ENCODE data around the gene TCF7.

The TCF7 gene

DNA sequence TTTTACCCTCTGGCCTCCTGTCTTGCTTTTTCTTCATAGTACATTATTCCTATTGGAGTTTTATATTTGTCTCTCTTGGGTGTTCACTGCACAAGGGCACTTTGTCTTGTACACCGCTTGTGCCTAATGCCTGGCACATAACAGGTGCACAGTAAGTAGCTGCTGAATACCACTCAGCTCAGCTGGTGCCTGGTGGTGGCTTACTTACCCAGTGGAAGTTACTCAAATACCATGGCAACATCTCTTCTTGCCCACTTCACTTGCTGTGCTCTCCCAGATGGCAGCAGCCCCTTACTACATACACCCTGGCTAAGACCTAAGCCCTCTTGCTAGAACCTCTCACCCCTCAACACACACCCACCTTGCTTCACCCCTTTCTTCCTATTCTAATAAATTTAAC, 73.6 kb downstream of the TCF7 start:
- Histone ChIP-seq H3K9me3 (ENCODE audit: control insufficient read depth, insufficient read depth, low read length) (no peaks in the 10 kb centered on the region), H3K4me3 (ENCODE audit: low read length) (no peak overlapping the region), H3K4me1 (ENCODE audit: control insufficient read depth, insufficient read depth, low read length) (no peaks in the 10 kb centered on the region), H3K27ac (ENCODE audit: low read length) (no peak overlapping the region), H3K27me3 (ENCODE audit: control insufficient read depth, insufficient read depth, low read length) (no peaks in the 10 kb centered on the region), H3K36me3 (ENCODE audit: control insufficient read depth, insufficient read depth, low read length) (no peaks in the 10 kb centered on the region)
- WGBS (ENCODE audit: insufficient coverage, insufficient read length): no CpG with 5 or more reads among the region's 1 CpG
- DNase-seq (ENCODE audit: low read depth, low spot score): no peak

DNA sequence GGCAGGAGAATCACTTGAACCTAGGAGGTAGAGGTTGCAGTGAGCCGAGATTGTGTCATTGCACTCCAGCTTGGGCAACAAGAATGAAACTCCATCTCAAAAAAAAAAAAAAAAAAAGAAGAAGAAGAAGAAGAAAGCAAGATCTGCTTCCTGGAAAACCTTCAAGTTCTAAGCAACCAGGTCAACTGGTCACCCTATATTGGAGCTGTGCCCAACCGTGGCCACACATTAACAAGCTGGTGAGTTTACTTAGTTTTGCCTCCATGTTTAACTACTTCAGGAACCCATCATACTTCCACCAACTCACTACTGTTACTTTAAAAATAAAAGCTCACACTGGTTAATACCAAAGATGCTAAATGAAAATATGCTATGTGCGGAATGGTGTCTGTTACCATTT, 74.5 kb downstream of the TCF7 start:
- Histone ChIP-seq H3K9me3 (ENCODE audit: control insufficient read depth, insufficient read depth, low read length) (no peaks in the 10 kb centered on the region), H3K27ac (ENCODE audit: low read length) (no peak overlapping the region), H3K27me3 (ENCODE audit: control insufficient read depth, insufficient read depth, low read length) (no peaks in the 10 kb centered on the region), H3K36me3 (ENCODE audit: control insufficient read depth, insufficient read depth, low read length) (no peaks in the 10 kb centered on the region), H3K4me1 (ENCODE audit: control insufficient read depth, insufficient read depth, low read length) (no peaks in the 10 kb centered on the region), H3K4me3 (ENCODE audit: low read length) (no peak overlapping the region)
- DNase-seq (ENCODE audit: low read depth, low spot score): no peak
- no CpG with 5 or more reads among the region's 3 CpGs for WGBS (ENCODE audit: insufficient coverage, insufficient read length)

DNA sequence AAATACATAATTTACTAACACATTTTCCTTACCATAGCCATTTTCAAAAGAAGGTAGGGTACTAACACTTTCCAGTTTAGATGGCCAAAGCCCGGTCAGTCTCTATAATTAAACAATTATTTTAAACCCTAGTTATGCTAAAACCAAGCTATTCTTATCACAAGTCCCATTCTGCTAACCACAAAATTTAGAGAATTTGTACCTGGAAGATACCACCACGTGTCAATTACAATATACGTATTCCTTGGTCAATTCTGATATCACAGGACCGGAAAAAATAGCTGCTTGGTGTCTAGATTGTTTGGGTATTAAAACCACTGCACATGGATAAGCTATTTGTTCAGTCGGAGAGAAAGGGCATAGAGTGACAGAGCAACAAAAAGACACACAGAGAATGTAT, 81.2 kb downstream of the TCF7 start:
- H3K4me3 ChIP-seq (ENCODE audit: low read length): no peak overlapping the region
- H3K36me3 ChIP-seq (ENCODE audit: control insufficient read depth, insufficient read depth, low read length): peaks cover 16% of the 10 kb centered on the region; the same call in 1 of the 2 replicates
- H3K27me3 ChIP-seq (ENCODE audit: control insufficient read depth, insufficient read depth, low read length): no peaks in the 10 kb centered on the region
- WGBS (ENCODE audit: insufficient coverage, insufficient read length): no CpG with 5 or more reads among the region's 5 CpGs
- no peaks in the 10 kb centered on the region for H3K9me3 ChIP-seq (ENCODE audit: control insufficient read depth, insufficient read depth, low read length)
- no peak overlapping the region for H3K27ac ChIP-seq (ENCODE audit: low read length)
- no peaks in the 10 kb centered on the region for H3K4me1 ChIP-seq (ENCODE audit: control insufficient read depth, insufficient read depth, low read length)
- no peak for DNase-seq (ENCODE audit: low read depth, low spot score)
